Activated CD8-positive, alpha-beta memory T cell treated with anti-CD3 and anti-CD28 coated beads, Interleukin-2, amount 50 U/mL, for 48 hours (primary cell): ENCODE measurements around the gene EIF3F.

Experiments
- DNase-seq: peaks from one replicate; pipeline ENCODE4 v3.0.0-alpha.2; 2020

The EIF3F gene

GRCh38 chr11:7994581-7995278 lies 7.6 kb downstream of the EIF3F start:
- no peak for DNase-seq

DNA sequence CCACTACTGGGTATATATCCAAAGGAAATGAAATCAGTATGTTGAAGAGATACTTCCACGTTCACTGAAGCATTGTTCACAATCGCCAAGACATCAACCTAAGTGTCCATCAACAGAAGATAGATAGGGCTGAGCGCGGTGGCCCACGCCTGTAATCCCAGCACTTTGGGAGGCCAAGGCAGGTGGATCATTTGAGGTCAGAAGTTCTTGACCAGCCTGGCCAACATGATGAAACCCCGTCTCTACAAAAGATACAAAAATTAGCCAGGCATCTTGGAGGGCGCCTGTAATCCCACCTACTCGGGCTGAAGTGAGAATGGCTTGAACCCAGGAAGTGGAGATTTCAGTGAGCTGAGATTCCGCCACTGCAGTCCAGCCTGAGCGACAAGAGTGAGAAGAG lies 12.7 kb downstream of the EIF3F start:
- no peak for DNase-seq

DNA sequence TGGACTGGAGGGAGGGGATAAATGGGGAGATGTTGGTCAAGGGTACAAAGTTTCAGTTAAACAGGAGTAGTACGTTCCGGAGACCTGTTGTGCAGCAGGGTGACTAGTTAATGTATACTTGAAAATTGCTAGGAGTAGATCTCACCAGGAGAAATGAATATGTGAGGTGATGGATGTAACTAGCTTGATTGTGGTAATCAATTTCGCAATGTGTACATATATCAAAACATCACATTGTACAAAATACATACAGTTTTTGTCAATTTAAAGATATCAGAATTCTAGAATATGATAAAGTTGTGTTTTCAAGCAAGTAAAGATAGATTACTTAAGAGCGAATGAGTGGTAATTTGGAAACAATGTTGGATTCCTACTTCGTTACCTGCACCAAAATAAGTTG lies 13.3 kb downstream of the EIF3F start:
- no peak for DNase-seq

DNA sequence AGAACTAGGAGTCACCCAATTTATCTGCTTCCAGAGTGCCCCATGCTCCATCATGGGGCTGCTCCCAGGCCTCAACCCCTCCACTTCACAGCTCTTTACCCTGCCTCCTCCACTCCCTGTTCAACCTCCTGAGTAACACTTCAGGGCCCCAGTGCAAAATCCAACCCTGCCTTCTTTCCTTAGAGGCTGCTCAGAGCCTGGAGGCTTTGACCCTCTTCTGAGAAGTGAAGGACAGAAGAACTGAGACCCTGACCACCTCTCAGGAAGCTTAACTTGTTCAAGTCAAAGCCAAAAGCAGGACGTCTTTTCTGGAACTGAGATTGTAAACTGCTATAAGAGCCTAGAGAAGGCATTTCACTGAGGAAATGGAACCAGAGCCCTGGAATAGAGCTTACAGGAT lies 15.5 kb downstream of the EIF3F start:
- peak; percentile 48 for DNase-seq

DNA sequence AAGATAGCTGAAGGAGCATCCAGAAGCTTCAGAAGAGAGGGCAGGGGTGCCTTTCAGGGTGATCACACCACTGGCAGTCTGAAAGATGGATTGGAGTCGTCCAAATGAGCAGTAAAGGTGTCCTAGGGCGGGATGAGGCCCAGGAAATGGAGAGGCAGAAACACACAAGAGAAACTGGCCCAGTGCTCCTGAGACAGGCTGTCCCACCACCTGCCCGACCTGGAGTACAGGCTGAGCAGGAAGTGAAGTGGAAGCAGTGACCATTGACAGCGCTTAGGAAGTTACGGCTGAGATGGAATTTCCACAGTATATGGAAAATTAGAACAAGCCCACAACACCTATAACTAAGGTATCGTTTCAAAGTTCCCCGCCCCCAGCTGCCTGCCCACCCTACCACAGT lies 16.1 kb downstream of the EIF3F start:
- peak; percentile 49 for DNase-seq

GRCh38 chr11:8004008-8004407 lies 16.9 kb downstream of the EIF3F start:
- peak; percentile 25 for DNase-seq

DNA sequence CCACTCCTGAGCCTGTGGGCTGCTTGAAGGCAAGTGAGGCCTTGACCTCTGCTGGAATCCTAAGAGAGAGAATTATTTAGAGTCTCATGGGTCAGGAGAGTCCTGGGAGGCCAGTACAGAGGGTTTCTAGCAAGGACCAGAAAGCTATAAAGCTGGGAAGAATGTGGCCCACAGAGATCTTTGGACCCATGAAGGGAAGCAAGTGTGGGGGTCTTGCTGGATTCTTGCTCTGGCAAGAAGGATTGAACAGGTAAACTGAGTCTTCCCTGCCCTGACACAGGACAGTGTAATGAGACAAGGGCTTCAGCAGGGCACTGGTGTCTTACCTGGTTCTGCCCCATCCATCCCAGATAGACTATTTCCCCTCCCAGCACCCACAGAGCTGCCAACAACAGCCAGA lies 18.4 kb downstream of the EIF3F start:
- peak; percentile 34 for DNase-seq

- DNase-seq, result peak; percentile 57
Observed at GRCh38 chr11:8006349-8006977, 19.3 kb downstream of the EIF3F start.

DNA sequence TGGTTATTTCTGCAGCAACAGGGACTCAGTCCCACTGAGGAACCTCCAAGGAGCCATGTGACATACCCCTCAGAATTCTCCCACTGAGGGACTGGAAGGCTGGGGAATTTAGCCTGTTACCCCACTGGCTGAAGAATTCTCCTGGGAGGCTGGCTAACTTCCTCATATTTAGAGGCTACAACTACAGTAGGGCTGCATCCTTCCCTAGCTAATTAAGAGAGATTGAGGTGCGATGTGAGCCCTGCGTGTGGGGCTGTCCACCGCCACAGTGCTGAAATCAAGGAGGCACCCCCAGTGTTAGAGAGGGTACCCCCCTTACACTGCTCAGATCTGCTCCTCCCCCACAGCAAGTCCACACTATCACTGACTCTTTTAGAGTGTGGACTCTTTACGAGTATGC lies 21.1 kb downstream of the EIF3F start:
- DNase-seq, result peak; percentile 13

GRCh38 chr11:8009856-8010255 lies 22.7 kb downstream of the EIF3F start:
- peak; percentile 22 for DNase-seq

GRCh38 chr11:8011371-8011770 lies 24.2 kb downstream of the EIF3F start:
- peak; percentile 35 for DNase-seq

GRCh38 chr11:8011981-8012444 lies 24.9 kb downstream of the EIF3F start:
- DNase-seq, result peak; percentile 15

GRCh38 chr11:8013833-8014232 lies 26.7 kb downstream of the EIF3F start:
- DNase-seq, result no peak

DNA sequence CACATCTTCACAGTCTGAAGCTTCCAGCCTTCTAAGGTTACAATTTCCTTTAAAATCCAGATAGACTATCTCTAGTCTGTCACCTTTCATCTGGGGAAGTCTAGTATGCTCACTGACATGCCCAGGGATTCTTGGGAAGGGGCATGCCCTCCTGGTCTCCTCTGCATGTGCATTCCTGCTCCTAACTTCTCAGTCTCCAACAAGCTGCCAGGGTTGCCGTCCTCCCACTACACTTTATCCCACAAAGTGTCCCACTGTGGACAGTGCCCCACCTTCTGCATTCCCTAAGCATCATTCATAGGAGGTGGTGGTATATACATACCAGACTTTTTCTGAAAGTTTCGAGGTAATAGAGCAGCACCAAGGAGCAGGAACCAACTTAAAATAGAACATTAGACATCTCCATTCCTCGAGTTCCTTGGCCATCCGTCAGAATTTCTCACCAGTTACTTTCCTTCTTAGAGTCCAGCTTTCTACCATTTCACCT lies 28.7 kb downstream of the EIF3F start:
- DNase-seq, result peak; percentile 18

DNA sequence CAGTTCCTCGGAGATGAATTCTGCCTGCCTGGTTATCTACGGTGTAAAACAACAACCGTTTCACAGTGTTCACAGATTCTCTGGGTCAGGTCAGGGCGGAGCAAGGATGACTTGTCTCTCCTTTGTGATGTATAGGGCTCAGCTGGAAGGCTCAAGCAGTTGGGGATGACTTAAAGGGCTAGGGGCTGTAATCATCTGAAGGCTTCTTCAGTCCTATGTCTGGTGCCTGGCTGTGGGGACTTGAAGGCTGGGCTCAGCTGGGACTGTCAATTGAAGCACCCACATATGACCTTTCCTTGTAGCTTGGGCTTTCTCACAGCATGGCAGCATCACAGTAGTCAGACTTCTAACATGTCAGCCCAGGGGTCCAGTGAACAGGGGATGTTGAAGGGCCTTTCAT lies 29.3 kb downstream of the EIF3F start:
- DNase-seq, result peak; percentile 40

DNA sequence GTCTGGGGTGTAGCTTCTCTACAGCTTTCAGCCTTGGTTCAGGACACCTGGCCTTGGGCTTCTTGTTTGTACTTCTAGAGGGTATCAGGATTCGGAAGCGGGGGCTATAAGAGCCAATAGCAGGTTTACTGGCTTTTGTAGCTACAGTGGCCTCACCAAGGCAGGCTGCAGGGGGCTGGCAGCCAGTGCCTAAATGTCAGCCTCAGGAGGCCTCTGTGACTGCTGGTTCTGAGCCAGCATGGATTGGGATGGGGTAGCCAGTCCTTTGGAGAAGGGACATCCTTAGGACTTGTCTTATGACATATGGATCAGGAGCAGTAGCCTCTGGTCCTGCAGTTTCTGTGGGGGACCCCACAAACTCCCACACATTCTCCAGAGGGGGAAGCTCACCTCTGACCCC lies 29.9 kb downstream of the EIF3F start:
- DNase-seq, result peak; percentile 30

DNA sequence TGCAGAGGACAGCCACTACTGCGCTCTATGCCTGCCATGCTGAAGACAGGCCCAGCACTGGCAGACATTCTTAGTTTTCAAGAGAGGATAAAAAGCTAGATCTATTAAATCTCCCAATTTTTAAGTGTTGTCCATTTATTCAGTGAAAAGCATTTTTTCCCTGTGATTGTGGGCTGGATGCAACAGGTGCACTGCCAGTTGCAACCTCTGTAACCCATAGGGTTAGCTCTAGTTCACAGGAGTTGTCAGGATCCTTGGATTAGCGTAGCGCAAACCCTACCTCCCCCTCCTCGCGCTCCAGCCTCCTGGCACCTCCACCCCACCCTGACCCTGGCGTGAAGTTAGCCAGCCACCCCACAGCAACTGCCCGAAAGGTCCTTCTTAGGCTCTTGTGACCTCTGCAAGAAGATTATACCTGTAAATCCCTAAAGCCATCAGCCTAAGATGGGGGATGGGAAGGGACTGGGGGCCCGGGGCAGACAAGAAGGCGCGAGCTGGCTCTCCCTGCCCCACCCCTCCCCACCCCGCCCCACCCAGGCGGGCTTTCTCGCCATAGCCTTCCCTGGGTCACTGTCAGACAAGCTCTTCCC lies 30.9 kb downstream of the EIF3F start:
- DNase-seq, result peak; percentile 42

DNA sequence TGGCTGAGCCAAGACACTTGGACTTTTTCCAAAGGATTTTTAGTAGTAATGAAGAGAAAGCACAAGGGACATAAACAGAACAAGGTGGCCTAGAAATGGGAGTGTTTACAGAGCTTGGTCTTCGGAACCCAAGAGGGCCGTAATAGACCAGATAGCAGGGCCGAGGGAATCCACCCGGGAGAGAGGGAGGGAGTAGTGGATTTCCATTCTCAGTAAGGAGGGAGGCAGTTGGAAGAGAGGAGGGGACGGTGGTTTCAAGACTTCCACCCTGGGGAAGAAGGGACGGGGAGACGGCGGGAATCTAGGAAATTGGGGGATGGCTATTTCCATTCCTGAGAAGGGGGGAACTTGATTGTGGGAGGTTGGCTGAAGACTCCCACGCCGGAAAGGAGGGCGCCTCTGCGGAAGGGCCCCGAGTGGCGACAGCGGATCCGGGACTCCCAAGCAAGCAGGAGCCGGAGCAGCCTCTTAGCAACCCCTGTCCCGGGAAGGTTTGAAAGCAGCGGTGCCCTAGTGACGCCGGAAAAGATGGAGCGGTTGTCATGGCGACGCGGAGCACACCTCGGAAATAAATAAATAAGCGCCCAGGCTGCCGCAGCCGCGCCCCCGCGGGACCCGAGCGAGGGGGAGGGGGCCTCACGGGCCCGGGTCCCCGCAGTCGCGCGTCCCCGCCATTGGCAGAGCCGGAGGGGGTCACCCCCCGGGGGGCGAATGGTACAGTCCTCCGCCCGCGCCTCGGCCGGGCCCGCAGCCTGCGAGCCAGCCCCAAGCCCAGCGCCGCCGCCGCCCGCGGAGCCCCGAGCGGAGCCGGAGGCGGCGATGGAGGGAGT lies 31.6 kb downstream of the EIF3F start:
- peak; percentile 72 for DNase-seq

DNA sequence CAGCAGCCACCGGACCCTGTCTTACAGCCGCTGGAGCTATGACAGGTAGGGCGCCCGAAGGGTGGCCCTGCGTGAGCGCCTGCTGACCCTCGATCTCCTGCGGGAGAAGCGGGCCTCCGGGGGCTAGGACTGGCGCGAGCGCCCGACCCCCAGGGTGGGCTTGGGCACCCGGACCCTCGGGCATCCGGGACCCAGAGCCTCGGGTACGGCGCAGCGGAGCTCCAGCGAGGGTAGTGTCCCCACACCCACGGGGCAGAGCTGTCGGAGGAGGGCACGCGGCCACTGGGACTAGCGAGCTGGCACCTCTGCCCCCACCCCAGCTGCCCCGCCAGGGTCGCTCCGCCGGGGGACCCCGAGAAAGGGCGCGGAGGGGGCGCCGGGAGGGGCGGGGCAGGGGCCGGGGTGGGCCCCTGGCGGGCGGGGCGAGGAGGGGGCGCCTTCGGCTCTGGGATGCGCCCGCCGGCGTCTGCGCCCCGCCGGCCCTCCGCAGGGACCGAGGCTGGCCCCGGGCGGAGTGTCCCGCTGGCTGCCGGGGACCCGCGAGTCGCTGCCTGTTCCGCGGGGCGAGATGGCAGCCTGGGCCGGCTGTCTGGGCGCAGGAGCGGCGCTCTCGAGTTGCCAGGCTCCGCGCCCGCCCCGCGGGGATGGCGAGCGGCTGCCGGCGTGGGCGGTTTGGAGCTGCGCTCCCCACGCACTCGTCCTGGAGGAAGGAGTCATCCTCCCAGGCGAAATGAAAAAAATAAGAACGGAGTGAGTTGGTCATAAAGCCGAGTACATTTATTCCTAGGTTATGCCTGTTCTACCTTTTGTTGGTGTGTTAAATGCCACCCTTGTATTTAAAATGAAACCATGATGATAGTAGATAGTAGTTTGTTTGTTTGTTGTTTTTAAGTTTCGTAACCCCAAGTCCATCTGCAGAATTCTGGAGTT lies 32.4 kb downstream of the EIF3F start:
- DNase-seq, result peak; percentile 59

DNA sequence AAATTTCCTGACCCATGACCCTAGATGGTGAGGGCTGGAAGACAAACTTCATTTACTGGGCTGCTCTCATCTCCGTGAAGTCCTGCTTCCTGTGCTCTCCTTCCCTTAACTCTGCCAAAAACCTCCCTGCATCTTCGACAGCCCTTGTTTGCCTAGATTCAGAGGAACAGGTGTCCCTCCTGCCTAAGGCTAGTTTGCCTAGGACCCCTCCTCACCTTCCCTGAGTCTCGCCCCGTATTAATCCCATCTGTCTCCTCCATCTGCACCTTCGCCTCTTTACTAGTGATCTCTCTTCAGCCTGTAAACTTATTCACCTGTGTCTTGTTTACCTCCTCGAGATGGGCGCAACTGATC lies 33.1 kb downstream of the EIF3F start:
- peak; percentile 39 for DNase-seq

DNA sequence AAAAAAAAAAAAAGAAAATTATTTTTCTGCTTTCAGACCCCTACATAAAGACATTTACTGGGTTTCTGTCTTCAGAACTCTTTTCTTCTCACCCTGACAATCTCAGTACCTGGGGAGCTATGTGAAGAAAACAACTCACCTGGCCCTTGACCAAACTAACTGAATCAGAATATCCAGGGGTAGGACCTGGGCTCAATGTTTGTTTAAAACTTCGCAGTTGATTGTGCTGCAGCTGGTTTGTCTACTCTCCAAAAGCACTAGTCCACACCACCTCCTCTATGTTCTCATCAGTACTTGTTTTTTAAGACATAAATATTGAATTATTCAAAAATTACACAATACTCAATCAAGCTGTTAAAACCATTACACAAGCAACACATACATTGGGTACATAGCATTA lies 34.8 kb downstream of the EIF3F start:
- DNase-seq, result no peak

GRCh38 chr11:8022876-8023275 lies 35.7 kb downstream of the EIF3F start:
- peak; percentile 4 for DNase-seq
